Osteoblast (primary cell): ENCODE measurements around the gene SLX9. TPM values are rescaled to one million over a fixed set of nuclear protein-coding genes. Genes with fewer than 3 reads are reported as not detected.
"Not testable (repeated sequence)": the region's sequence is repeated elsewhere in the genome, so short reads cannot be mapped to it uniquely, and the experiment has no call there.

ENCODE experiments used
- DNase-seq: peaks from one replicate; pipeline ENCODE4 v3.0.0; 2011; ENCODE audit warnings: low spot score, mixed read lengths; ENCODE audit not compliant: insufficient read length; ENCODE audit errors: missing footprints
- H2AFZ ChIP-seq: 2 replicates; pipeline ENCODE4 v1.6.0; 2011; ENCODE audit warnings: mild to moderate bottlenecking, low read length
- H3K27ac ChIP-seq: 2 replicates; pipeline ENCODE4 v1.5.1; 2011; ENCODE audit warnings: mild to moderate bottlenecking, low read depth, low read length, moderate library complexity
- H3K27me3 ChIP-seq: 2 replicates; pipeline ENCODE4 v1.6.0; 2012; ENCODE audit warnings: mild to moderate bottlenecking, control low read depth, inconsistent platforms, low read length, moderate library complexity; ENCODE audit not compliant: insufficient read depth
- H3K36me3 ChIP-seq: 2 replicates; pipeline ENCODE4 v1.5.1; 2011; ENCODE audit warnings: mild to moderate bottlenecking, low read length, control low read depth, moderate library complexity; ENCODE audit not compliant: insufficient read depth
- H3K4me1 ChIP-seq: 2 replicates; pipeline ENCODE4 v1.5.1; 2011; ENCODE audit warnings: mild to moderate bottlenecking, low read length, control low read depth, moderate library complexity; ENCODE audit not compliant: insufficient read depth
- H3K4me2 ChIP-seq: 2 replicates; pipeline ENCODE4 v1.6.0; 2011; ENCODE audit warnings: mild to moderate bottlenecking, low read length; ENCODE audit not compliant: insufficient read depth
- H3K4me3 ChIP-seq: fragments of 200-600 bp; sonication (generic); 3 replicates; pipeline ENCODE4 v1.5.1; 2012; ENCODE audit warnings: mild to moderate bottlenecking, low read length, inconsistent platforms; ENCODE audit not compliant: insufficient read depth
- H3K79me2 ChIP-seq: 2 replicates; pipeline ENCODE4 v1.6.0; 2012; ENCODE audit warnings: mild to moderate bottlenecking, low read length, control low read depth, inconsistent platforms; ENCODE audit not compliant: insufficient read depth
- H3K9me3 ChIP-seq: 2 replicates; pipeline ENCODE4 v1.5.1; 2011; ENCODE audit warnings: low read depth, low read length, control low read depth
- H4K20me1 ChIP-seq: 2 replicates; pipeline ENCODE4 v1.6.0; 2012; ENCODE audit warnings: mild to moderate bottlenecking, low read length, control low read depth; ENCODE audit not compliant: insufficient read depth
- total RNA-seq: library from RNA; depleted of rRNA; stranded (reverse); fragments of >200 nt; gene quantifications from 2 replicates; pipeline ENCODE4 v1.2.3, GENCODE V29; 2012
- TF ChIP-seq, protein P1 (sequence below): IDR thresholded peaks from 2 replicates; pipeline ENCODE4 v1.5.1; 2011; ENCODE audit warnings: mild to moderate bottlenecking, low read depth, low read length, moderate library complexity; ENCODE audit errors: extremely low read depth

SLX9 gene
- total RNA-seq, 1 donor: 9.4 TPM

- Histone ChIP-seq H3K4me1 (peaks cover 59% of the 10 kb centered on the region), H3K9me3 (no peaks in the 10 kb centered on the region), H3K36me3 (no peaks in the 10 kb centered on the region), H2AFZ (no peak overlapping the region), H3K79me2 (no peaks in the 10 kb centered on the region), H3K27ac (peak overlapping the region; percentile 19), H3K27me3 (peaks cover 1% of the 10 kb centered on the region), H4K20me1 (no peaks in the 10 kb centered on the region), H3K4me3 (no peak overlapping the region), H3K4me2 (peak overlapping the region; percentile 87)
- DNase-seq: peak; percentile 94
- TF ChIP-seq, protein P1, sequence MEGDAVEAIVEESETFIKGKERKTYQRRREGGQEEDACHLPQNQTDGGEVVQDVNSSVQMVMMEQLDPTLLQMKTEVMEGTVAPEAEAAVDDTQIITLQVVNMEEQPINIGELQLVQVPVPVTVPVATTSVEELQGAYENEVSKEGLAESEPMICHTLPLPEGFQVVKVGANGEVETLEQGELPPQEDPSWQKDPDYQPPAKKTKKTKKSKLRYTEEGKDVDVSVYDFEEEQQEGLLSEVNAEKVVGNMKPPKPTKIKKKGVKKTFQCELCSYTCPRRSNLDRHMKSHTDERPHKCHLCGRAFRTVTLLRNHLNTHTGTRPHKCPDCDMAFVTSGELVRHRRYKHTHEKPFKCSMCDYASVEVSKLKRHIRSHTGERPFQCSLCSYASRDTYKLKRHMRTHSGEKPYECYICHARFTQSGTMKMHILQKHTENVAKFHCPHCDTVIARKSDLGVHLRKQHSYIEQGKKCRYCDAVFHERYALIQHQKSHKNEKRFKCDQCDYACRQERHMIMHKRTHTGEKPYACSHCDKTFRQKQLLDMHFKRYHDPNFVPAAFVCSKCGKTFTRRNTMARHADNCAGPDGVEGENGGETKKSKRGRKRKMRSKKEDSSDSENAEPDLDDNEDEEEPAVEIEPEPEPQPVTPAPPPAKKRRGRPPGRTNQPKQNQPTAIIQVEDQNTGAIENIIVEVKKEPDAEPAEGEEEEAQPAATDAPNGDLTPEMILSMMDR: no peak
Measured at GRCh38 chr21:44926331-44927101, 13.3 kb upstream of the SLX9 start.

GRCh38 chr21:44927259-44927586, 12.6 kb upstream of the SLX9 start:
- no peaks in the 10 kb centered on the region for H3K36me3 ChIP-seq
- H3K27ac ChIP-seq: peak overlapping the region; percentile 19
- H3K9me3 ChIP-seq: no peaks in the 10 kb centered on the region
- H2AFZ ChIP-seq: no peak overlapping the region
- peak overlapping the region; percentile 87 for H3K4me2 ChIP-seq
- no peaks in the 10 kb centered on the region for H4K20me1 ChIP-seq
- no peaks in the 10 kb centered on the region for H3K79me2 ChIP-seq
- DNase-seq: no peak
- TF ChIP-seq, protein P1: no peak
- peak overlapping the region; percentile 64 for H3K4me3 ChIP-seq
- H3K27me3 ChIP-seq: peaks cover 5% of the 10 kb centered on the region
- H3K4me1 ChIP-seq: peaks cover 63% of the 10 kb centered on the region

- H4K20me1 ChIP-seq: no peaks in the 10 kb centered on the region
- H3K79me2 ChIP-seq: no peaks in the 10 kb centered on the region
- TF ChIP-seq, protein P1: no peak
- H3K4me1 ChIP-seq: peaks cover 63% of the 10 kb centered on the region
- H3K36me3 ChIP-seq: no peaks in the 10 kb centered on the region
- peak overlapping the region; percentile 81 for H3K27ac ChIP-seq
- H3K9me3 ChIP-seq: no peaks in the 10 kb centered on the region
- peaks cover 5% of the 10 kb centered on the region for H3K27me3 ChIP-seq
- H3K4me2 ChIP-seq: peak overlapping the region; percentile 87
- DNase-seq: peak; percentile 93
- H2AFZ ChIP-seq: no peak overlapping the region
- H3K4me3 ChIP-seq: peak overlapping the region; percentile 64
Measured at GRCh38 chr21:44927587-44928461, 12.0 kb upstream of the SLX9 start.

DNA sequence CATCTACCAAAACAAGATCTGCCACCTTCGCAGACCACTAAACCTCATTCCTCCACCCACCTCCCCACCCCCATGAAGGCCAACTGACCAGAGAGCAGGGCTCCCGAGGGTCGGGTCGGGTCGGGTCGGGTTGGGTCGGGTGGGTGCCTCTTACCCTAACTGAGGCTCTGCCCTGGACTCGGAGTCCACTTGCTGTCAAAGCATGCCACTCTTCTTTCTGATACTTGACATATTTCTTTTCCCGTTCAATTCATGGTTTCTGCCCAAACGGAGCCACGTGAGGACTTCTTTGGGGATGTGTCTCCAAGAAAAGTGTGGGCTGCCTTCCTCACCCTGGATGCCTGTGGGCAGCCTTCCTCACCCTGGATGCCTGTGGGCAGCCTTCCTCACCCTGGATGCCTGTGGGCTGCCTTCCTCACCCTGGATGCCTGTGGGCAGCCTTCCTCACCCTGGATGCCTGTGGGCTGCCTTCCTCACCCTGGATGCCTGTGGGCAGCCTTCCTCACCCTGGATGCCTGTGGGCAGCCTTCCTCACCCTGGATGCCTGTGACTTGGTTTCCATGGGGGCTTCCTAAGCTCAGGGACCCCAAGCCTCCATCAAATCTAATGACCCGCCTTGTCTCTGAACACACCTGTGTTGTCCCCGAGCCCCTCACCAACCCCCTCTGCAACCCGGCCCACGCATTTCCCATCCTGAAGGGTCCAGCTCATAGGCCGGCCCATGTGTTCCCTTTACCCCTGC, 11.2 kb upstream of the SLX9 start:
- H4K20me1 ChIP-seq, H3K27me3 ChIP-seq, H2AFZ ChIP-seq, H3K36me3 ChIP-seq, H3K79me2 ChIP-seq, H3K9me3 ChIP-seq: not testable (repeated sequence)
- peaks cover 63% of the 10 kb centered on the region for H3K4me1 ChIP-seq
- peak overlapping the region; percentile 87 for H3K4me2 ChIP-seq
- peak; percentile 92 for DNase-seq
- peak overlapping the region; percentile 81 for H3K27ac ChIP-seq
- H3K4me3 ChIP-seq: peak overlapping the region; percentile 64
